ENCODE data around the gene CDH23. TPM values are rescaled to one million over a fixed set of nuclear protein-coding genes. Genes with fewer than 3 reads are reported as not detected.
"Not testable (repeated sequence)": the region's sequence is repeated elsewhere in the genome, so short reads cannot be mapped to it uniquely, and the experiment has no call there.

CDH23 gene
- total RNA-seq, 2 donors from 2014 or later, result 1.1 to 2.8 TPM

- Mint-ChIP-seq H3K27ac (no peak overlapping the region), H3K9me3 (no peaks in the 10 kb centered on the region), H3K4me1 (ENCODE audit: low read depth) (peaks cover 6% of the 10 kb centered on the region), H3K27me3 (ENCODE audit: low read depth) (peaks cover 4% of the 10 kb centered on the region), H3K36me3 (ENCODE audit: insufficient read depth in 2 of 2) (no peaks in the 10 kb centered on the region), H3K4me3 (no peak overlapping the region)
- ATAC-seq (replicated peaks in 1 of 2) (no peak), DNase-seq (no peak)
Observed at GRCh38 chr10:71595649-71596048, 198.9 kb downstream of the CDH23 start.

DNA sequence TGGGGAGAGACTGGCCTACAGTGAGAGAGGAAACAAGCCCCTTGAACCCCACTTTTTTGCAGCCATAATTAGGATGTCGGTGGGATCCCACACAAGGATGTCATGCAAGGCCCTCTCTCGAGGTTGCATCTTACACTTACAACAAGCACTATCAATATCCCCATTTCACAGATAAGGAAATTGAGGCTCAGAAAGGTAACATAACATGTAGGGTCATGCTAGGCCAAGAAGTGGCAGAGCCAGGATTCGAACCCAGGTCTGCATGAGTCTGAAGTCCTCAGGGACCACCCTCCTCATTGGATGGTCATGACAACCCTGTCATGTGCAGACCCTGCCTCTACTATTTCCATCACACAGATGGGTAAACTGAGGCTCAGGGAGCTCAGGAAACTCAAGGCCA lies 199.4 kb downstream of the CDH23 start:
- Mint-ChIP-seq H3K36me3 (ENCODE audit: insufficient read depth in 2 of 2) (no peaks in the 10 kb centered on the region), H3K9me3 (no peaks in the 10 kb centered on the region), H3K4me3 (no peak overlapping the region), H3K4me1 (ENCODE audit: low read depth) (peaks cover 10% of the 10 kb centered on the region), H3K27me3 (ENCODE audit: low read depth) (peaks cover 4% of the 10 kb centered on the region), H3K27ac (no peak overlapping the region)
- no peak for DNase-seq
- no peak for ATAC-seq (replicated peaks in 1 of 2)

- Mint-ChIP-seq H3K36me3 (ENCODE audit: insufficient read depth in 2 of 2) (no peaks in the 10 kb centered on the region), H3K4me3 (no peak overlapping the region), H3K27me3 (ENCODE audit: low read depth) (peaks cover 1% of the 10 kb centered on the region), H3K9me3 (no peaks in the 10 kb centered on the region), H3K4me1 (ENCODE audit: low read depth) (peaks cover 15% of the 10 kb centered on the region), H3K27ac (no peak overlapping the region)
- no peak for ATAC-seq (replicated peaks in 1 of 2)
- no peak for DNase-seq
Observed at GRCh38 chr10:71596759-71597158, 200.0 kb downstream of the CDH23 start.

GRCh38 chr10:71597821-71598498 lies 201.2 kb downstream of the CDH23 start:
- ATAC-seq (replicated peaks in 1 of 2) (no peak), DNase-seq (no peak)
- Mint-ChIP-seq H3K27ac (no peak overlapping the region), H3K9me3 (no peaks in the 10 kb centered on the region), H3K27me3 (ENCODE audit: low read depth) (no peaks in the 10 kb centered on the region), H3K4me3 (no peak overlapping the region), H3K36me3 (ENCODE audit: insufficient read depth in 2 of 2) (no peaks in the 10 kb centered on the region), H3K4me1 (ENCODE audit: low read depth) (peaks cover 15% of the 10 kb centered on the region)

DNA sequence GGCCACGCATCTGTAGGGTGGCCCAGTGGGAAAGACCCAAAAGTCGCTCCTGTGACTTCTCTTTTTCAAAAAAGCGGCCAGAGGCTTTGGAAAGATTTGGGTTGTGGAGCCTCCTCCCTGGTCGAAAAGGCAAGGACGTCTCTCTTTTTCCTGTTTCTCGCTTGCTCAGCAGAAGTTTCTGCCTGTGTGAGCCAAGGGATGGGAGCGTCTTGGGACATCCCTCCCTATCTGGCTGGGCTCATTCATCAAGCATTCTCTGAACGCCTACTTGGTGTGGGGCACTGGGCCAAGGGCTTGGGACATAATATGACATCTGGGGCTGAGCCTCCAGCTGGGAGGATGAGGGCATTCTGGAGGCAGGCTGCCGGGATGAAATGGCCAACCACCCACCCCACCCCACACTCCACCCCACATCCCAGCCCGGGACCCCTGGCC lies 201.9 kb downstream of the CDH23 start:
- H3K4me1 Mint-ChIP-seq (ENCODE audit: low read depth), result peaks cover 15% of the 10 kb centered on the region
- no peaks in the 10 kb centered on the region for H3K36me3 Mint-ChIP-seq (ENCODE audit: insufficient read depth in 2 of 2)
- no peak overlapping the region for H3K4me3 Mint-ChIP-seq
- no peak overlapping the region for H3K27ac Mint-ChIP-seq
- ATAC-seq (replicated peaks in 1 of 2) (no peak), DNase-seq (no peak)
- no peaks in the 10 kb centered on the region for H3K9me3 Mint-ChIP-seq
- no peaks in the 10 kb centered on the region for H3K27me3 Mint-ChIP-seq (ENCODE audit: low read depth)

DNA sequence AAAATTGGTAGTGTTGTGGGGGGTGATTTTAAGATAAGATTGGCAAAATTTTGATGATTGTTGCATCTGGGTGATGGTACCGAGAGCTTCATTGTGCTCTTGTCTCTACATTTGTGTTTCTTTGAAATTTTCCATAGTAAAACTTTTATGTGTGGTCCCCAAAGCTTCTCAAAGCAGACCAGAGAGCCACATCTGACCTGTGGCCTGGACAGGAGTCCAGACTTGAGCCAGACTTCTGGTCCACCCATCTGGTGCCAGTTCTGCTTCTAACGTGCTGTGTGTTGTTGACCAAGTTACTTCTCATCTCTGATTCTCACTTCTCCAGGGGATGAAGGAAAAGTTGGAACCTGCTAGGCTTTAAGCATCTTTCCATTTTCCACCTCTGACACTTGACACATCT lies 202.8 kb downstream of the CDH23 start:
- DNase-seq, result no peak
- no peaks in the 10 kb centered on the region for H3K36me3 Mint-ChIP-seq (ENCODE audit: insufficient read depth in 2 of 2)
- no peaks in the 10 kb centered on the region for H3K9me3 Mint-ChIP-seq
- no peak overlapping the region for H3K27ac Mint-ChIP-seq
- peaks cover 18% of the 10 kb centered on the region for H3K4me1 Mint-ChIP-seq (ENCODE audit: low read depth)
- no peak for ATAC-seq (replicated peaks in 1 of 2)
- no peaks in the 10 kb centered on the region for H3K27me3 Mint-ChIP-seq (ENCODE audit: low read depth)
- no peak overlapping the region for H3K4me3 Mint-ChIP-seq

GRCh38 chr10:71600242-71600641 lies 203.5 kb downstream of the CDH23 start:
- not testable (repeated sequence) for H3K27ac Mint-ChIP-seq; DNase-seq; H3K36me3 Mint-ChIP-seq (ENCODE audit: insufficient read depth in 2 of 2); ATAC-seq (replicated peaks in 1 of 2); H3K4me3 Mint-ChIP-seq; H3K9me3 Mint-ChIP-seq; H3K27me3 Mint-ChIP-seq (ENCODE audit: low read depth)
- peaks cover 24% of the 10 kb centered on the region for H3K4me1 Mint-ChIP-seq (ENCODE audit: low read depth)

GRCh38 chr10:71600849-71601248 lies 204.1 kb downstream of the CDH23 start:
- Mint-ChIP-seq H3K4me3 (peak overlapping the region in 1 of 2 donors; percentile 23), H3K9me3 (no peaks in the 10 kb centered on the region), H3K27ac (peak overlapping the region; percentile 39), H3K36me3 (ENCODE audit: insufficient read depth in 2 of 2) (no peaks in the 10 kb centered on the region), H3K4me1 (ENCODE audit: low read depth) (peaks cover 24% of the 10 kb centered on the region), H3K27me3 (ENCODE audit: low read depth) (no peaks in the 10 kb centered on the region)
- DNase-seq (peak; percentile 9 to 12), ATAC-seq (replicated peaks in 1 of 2) (peak; percentile 65 to 79)

GRCh38 chr10:71601273-71601672 lies 204.6 kb downstream of the CDH23 start:
- Mint-ChIP-seq H3K36me3 (ENCODE audit: insufficient read depth in 2 of 2) (no peaks in the 10 kb centered on the region), H3K4me3 (no peak overlapping the region), H3K4me1 (ENCODE audit: low read depth) (peaks cover 24% of the 10 kb centered on the region), H3K27ac (no peak overlapping the region), H3K27me3 (ENCODE audit: low read depth) (no peaks in the 10 kb centered on the region), H3K9me3 (no peaks in the 10 kb centered on the region)
- ATAC-seq (replicated peaks in 1 of 2) (no peak), DNase-seq (no peak)

DNA sequence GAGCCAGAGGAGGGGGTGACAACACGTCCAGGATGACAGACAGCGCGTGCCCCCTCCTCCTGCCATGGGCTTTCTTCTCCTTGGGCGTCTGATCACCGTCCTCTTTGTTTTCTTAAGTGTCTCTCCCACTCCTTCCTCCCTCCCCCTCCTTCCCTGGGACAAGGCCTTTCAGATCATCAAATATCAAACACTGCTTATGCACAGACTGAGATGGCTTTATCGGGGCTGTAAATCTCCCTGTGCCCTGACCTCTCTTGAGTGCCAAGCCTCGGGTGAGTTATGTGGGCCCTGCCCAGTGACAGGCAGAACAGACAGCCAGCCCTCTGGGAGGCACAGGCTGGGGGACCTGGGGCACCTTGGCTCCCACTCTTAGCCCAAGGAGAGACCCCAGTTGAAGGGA lies 206.4 kb downstream of the CDH23 start:
- H3K4me1 Mint-ChIP-seq (ENCODE audit: low read depth), result peaks cover 24% of the 10 kb centered on the region
- ATAC-seq (replicated peaks in 1 of 2) (no peak), DNase-seq (no peak)
- H3K27me3 Mint-ChIP-seq (ENCODE audit: low read depth), result no peaks in the 10 kb centered on the region
- no peak overlapping the region for H3K4me3 Mint-ChIP-seq
- no peak overlapping the region for H3K27ac Mint-ChIP-seq
- no peaks in the 10 kb centered on the region for H3K9me3 Mint-ChIP-seq
- H3K36me3 Mint-ChIP-seq (ENCODE audit: insufficient read depth in 2 of 2), result no peaks in the 10 kb centered on the region

GRCh38 chr10:71603754-71604153 lies 207.0 kb downstream of the CDH23 start:
- Mint-ChIP-seq H3K9me3 (no peaks in the 10 kb centered on the region), H3K27ac (no peak overlapping the region), H3K4me3 (no peak overlapping the region), H3K4me1 (ENCODE audit: low read depth) (peaks cover 24% of the 10 kb centered on the region), H3K36me3 (ENCODE audit: insufficient read depth in 2 of 2) (no peaks in the 10 kb centered on the region), H3K27me3 (ENCODE audit: low read depth) (no peaks in the 10 kb centered on the region)
- ATAC-seq (replicated peaks in 1 of 2), result no peak
- DNase-seq, result no peak

- DNase-seq (no peak), ATAC-seq (replicated peaks in 1 of 2) (no peak)
- Mint-ChIP-seq H3K4me1 (ENCODE audit: low read depth) (peaks cover 28% of the 10 kb centered on the region), H3K27me3 (ENCODE audit: low read depth) (no peaks in the 10 kb centered on the region), H3K36me3 (ENCODE audit: insufficient read depth in 2 of 2) (no peaks in the 10 kb centered on the region), H3K9me3 (no peaks in the 10 kb centered on the region), H3K27ac (no peak overlapping the region), H3K4me3 (no peak overlapping the region)
Observed at GRCh38 chr10:71604324-71605018, 207.8 kb downstream of the CDH23 start.

- ATAC-seq (replicated peaks in 1 of 2) (peak; percentile 46 to 56), DNase-seq (no peak)
- no peaks in the 10 kb centered on the region for H3K36me3 Mint-ChIP-seq (ENCODE audit: insufficient read depth in 2 of 2)
- H3K27ac Mint-ChIP-seq, result no peak overlapping the region
- H3K4me1 Mint-ChIP-seq (ENCODE audit: low read depth), result peaks cover 27% of the 10 kb centered on the region
- no peaks in the 10 kb centered on the region for H3K27me3 Mint-ChIP-seq (ENCODE audit: low read depth)
- H3K9me3 Mint-ChIP-seq, result no peaks in the 10 kb centered on the region
- H3K4me3 Mint-ChIP-seq, result no peak overlapping the region
Observed at GRCh38 chr10:71605263-71605962, 208.7 kb downstream of the CDH23 start.

Data from activated T-cell treated with anti-CD3 and anti-CD28 coated beads, Interleukin-2, amount 50 U/mL, for 72 hours (primary cell).